Smooth muscle cell (in vitro differentiated cells): ENCODE measurements around the gene CASQ2. TPM values are rescaled to one million over a fixed set of nuclear protein-coding genes. Genes with fewer than 3 reads are reported as not detected.
"Not testable (repeated sequence)": the region's sequence is repeated elsewhere in the genome, so short reads cannot be mapped to it uniquely, and the experiment has no call there.

Source experiments
- DNase-seq: peaks from one replicate; lab custom pipeline; 2025; ENCODE audit not compliant: unreplicated experiment; lab: John Stamatoyannopoulos, UW
- H2AFZ ChIP-seq: fragments of 200-600 bp; sonication (generic); 2 replicates; pipeline ENCODE4 v1.6.0; 2016; ENCODE audit warnings: antibody characterized with exemption, low read depth, mild to moderate bottlenecking
- H3F3A ChIP-seq: fragments of 200-600 bp; sonication (generic); 2 replicates; pipeline ENCODE4 v1.6.0; 2017; ENCODE audit warnings: antibody characterized with exemption, low read depth
- H3K27ac ChIP-seq: fragments of 200-600 bp; sonication (generic); 2 replicates; pipeline ENCODE4 v1.5.1; 2016; ENCODE audit warnings: low read depth, mild to moderate bottlenecking
- H3K27me3 ChIP-seq: fragments of 200-600 bp; sonication (generic); 2 replicates; pipeline ENCODE4 v1.6.1; 2016; ENCODE audit warnings: low read depth, mild to moderate bottlenecking
- H3K36me3 ChIP-seq: fragments of 200-600 bp; sonication (generic); 2 replicates; pipeline ENCODE4 v1.5.1; 2016; ENCODE audit warnings: low read depth
- H3K4me1 ChIP-seq: fragments of 200-600 bp; sonication (generic); 2 replicates; pipeline ENCODE4 v1.5.1; 2016; ENCODE audit warnings: low read depth
- H3K4me2 ChIP-seq: fragments of 200-600 bp; sonication (generic); 2 replicates; pipeline ENCODE4 v1.6.0; 2016; ENCODE audit warnings: mild to moderate bottlenecking
- H3K4me3 ChIP-seq: fragments of 200-600 bp; sonication (generic); 2 replicates; pipeline ENCODE4 v1.5.1; 2016; ENCODE audit warnings: mild to moderate bottlenecking
- H3K79me2 ChIP-seq: fragments of 200-600 bp; sonication (generic); 2 replicates; pipeline ENCODE4 v1.6.0; 2016; ENCODE audit warnings: low read depth, mild to moderate bottlenecking
- H3K9ac ChIP-seq: fragments of 200-600 bp; sonication (generic); 2 replicates; pipeline ENCODE4 v1.6.0; 2016; ENCODE audit warnings: low read depth
- H3K9me3 ChIP-seq: fragments of 200-600 bp; sonication (generic); replicated peaks from 2 replicates; pipeline ENCODE4 v1.5.1; 2016; ENCODE audit warnings: low read depth
- H4K20me1 ChIP-seq: fragments of 200-600 bp; sonication (generic); 2 replicates; pipeline ENCODE4 v1.6.0; 2016; ENCODE audit warnings: low read depth
- WGBS: methylation state at CpG from one replicate; pipeline ENCODE4 v1.1.7; 2016; ENCODE audit warnings: low lambda C conversion rate; 5-methylcytosine and 5-hydroxymethylcytosine counted together
- polyA plus RNA-seq: library from polyadenylated mRNA; unstranded; fragments of >200 nt; fragmentation: Nextera tagmentation; extraction: Ambion mirVana; gene quantifications from 2 replicates; pipeline ENCODE4 v1.2.1, GENCODE V29; 2016
- total RNA-seq: library from RNA; depleted of rRNA; stranded (reverse); fragments of >200 nt; gene quantifications from 2 replicates; pipeline ENCODE4 v1.2.3, GENCODE V29; 2014
- TF ChIP-seq, protein P1 (sequence below): fragments of 200-600 bp; sonication (generic); IDR thresholded peaks from 2 replicates; pipeline ENCODE4 v1.5.1; 2017; ENCODE audit warnings: borderline replicate concordance, mild to moderate bottlenecking, antibody characterized with exemption; ENCODE audit not compliant: insufficient read depth, poor library complexity, severe bottlenecking

CASQ2 gene
- total and polyA plus RNA-seq, 2 experiments from 2014 or later: not detected

DNA sequence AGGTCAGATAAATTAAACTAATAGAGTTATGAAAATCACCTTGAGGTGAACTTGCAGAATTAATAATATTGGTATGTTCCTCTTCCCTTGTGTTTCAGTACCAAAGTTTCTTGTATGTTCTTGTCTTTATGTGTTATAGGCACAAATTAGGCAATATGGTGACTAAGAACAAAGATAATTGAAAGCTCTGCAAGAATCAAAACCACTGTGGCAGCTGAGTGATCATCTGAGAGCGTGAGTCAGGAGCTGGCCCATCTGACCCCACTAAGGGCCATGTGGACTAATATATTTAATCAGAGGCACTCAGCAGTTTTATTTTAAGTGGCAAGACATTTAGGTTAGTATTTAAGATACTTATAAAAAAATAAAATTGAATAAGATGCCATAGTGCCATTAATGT is 12.8 kb upstream of the CASQ2 start:
- 43% methylated on average over 1 of the region's 1 CpG for WGBS
- Histone ChIP-seq H3K4me1 (peaks cover 13% of the 10 kb centered on the region), H3K27ac (peak overlapping the region; percentile 98), H3K27me3 (no peaks in the 10 kb centered on the region), H3K79me2 (no peaks in the 10 kb centered on the region), H3K9me3 (no peaks in the 10 kb centered on the region), H3K36me3 (no peaks in the 10 kb centered on the region), H3F3A (peaks cover 16% of the 10 kb centered on the region), H3K4me2 (peak overlapping the region; percentile 66), H3K4me3 (no peak overlapping the region), H3K9ac (peak overlapping the region; percentile 89), H2AFZ (no peak overlapping the region), H4K20me1 (peaks cover 3% of the 10 kb centered on the region)
- TF ChIP-seq, protein P1, sequence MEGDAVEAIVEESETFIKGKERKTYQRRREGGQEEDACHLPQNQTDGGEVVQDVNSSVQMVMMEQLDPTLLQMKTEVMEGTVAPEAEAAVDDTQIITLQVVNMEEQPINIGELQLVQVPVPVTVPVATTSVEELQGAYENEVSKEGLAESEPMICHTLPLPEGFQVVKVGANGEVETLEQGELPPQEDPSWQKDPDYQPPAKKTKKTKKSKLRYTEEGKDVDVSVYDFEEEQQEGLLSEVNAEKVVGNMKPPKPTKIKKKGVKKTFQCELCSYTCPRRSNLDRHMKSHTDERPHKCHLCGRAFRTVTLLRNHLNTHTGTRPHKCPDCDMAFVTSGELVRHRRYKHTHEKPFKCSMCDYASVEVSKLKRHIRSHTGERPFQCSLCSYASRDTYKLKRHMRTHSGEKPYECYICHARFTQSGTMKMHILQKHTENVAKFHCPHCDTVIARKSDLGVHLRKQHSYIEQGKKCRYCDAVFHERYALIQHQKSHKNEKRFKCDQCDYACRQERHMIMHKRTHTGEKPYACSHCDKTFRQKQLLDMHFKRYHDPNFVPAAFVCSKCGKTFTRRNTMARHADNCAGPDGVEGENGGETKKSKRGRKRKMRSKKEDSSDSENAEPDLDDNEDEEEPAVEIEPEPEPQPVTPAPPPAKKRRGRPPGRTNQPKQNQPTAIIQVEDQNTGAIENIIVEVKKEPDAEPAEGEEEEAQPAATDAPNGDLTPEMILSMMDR: no peak
- DNase-seq: no peak

DNA sequence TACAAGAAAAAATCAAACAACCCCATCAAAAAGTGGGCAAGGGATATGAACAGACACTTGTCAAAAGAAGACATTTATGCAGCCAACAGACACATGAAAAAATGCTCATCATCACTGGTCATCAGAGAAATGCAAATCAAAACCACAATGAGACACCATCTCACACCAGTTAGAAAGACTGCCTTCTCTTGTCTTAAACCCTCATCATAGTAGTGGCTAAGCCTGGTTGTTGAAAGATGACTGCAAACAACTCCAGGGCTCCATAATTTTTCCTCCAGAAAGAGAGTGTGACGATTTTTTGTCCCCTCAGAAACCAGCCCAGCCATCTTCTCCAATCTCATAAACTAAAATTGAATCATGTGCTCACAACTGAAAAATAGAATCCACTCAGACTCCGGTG is 12.1 kb upstream of the CASQ2 start:
- not testable (repeated sequence) for H3K79me2 ChIP-seq, H3K9me3 ChIP-seq, H3K27me3 ChIP-seq, DNase-seq, H3K4me3 ChIP-seq, H4K20me1 ChIP-seq, H3K36me3 ChIP-seq, H2AFZ ChIP-seq
- 63% methylated on average over 2 of the region's 2 CpGs for WGBS
- Histone ChIP-seq H3F3A (peaks cover 16% of the 10 kb centered on the region), H3K9ac (peak overlapping the region; percentile 3), H3K27ac (peak overlapping the region; percentile 98), H3K4me2 (peak overlapping the region; percentile 36), H3K4me1 (peaks cover 13% of the 10 kb centered on the region)

DNA sequence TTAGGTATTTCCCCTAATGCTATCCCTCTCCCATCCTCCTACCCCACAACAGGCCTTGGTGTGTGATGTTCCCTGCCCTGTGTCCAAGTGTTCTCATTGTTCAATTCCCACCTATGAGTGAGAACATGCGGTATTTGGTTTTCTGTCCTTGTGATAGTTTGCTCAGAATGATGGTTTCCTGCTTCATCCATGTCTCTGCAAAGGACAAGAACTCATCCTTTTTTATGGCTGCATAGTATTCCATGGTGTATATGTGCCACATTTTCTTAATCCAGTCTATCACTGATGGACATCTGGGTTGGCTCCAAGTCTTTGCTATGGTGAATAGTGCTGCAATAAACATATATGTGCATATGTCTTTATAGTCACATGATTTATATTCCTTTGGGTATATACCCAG is 10.6 kb upstream of the CASQ2 start:
- not testable (repeated sequence) for H3K4me2 ChIP-seq, H3K4me3 ChIP-seq, H3K27ac ChIP-seq, H3K36me3 ChIP-seq, H3K79me2 ChIP-seq, H3K27me3 ChIP-seq, H3K9me3 ChIP-seq, H2AFZ ChIP-seq, DNase-seq, H3K9ac ChIP-seq, H4K20me1 ChIP-seq
- H3K4me1 ChIP-seq: peaks cover 13% of the 10 kb centered on the region
- H3F3A ChIP-seq: peaks cover 16% of the 10 kb centered on the region
- 92% methylated on average over 1 of the region's 1 CpG for WGBS

DNA sequence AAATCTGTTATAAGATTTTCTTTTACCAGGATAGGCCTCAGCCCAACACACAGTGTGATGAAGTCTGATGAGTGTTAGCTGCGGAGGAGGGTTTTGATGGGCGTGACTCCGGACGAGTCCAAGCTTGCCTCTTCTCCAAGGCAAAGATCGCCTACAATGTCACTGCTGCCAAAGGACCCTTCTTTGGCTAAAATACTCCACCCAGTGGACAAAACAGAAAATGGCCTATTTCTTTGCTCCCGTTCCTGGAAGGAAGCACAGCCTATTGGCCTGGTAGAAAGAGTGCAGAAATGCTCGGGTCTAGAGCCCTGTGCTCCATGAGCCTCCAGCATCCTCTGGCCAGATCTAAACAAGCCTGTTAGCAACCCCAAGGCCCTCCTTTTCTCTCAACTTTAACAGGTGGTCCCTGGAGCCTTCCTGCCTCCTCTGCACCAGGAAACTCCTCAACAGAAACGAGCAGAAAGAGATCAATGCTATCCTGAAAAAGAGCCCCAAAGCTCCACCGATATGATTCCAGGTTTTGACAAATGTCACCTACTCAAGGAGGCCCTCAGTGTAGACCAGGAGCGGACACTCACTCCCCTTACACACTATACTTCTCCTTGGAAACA is 3.4 kb upstream of the CASQ2 start:
- H3K4me2 ChIP-seq: peak overlapping the region; percentile 79
- peak overlapping the region; percentile 85 for H3K27ac ChIP-seq
- H2AFZ ChIP-seq: peak overlapping the region; percentile 92
- no peak for DNase-seq
- 29% methylated on average over 10 of the region's 10 CpGs for whole genome bisulfite sequencing
- no peaks in the 10 kb centered on the region for H3F3A ChIP-seq
- no peaks in the 10 kb centered on the region for H4K20me1 ChIP-seq
- no peaks in the 10 kb centered on the region for H3K27me3 ChIP-seq
- no peaks in the 10 kb centered on the region for H3K79me2 ChIP-seq
- peak overlapping the region; percentile 11 for H3K4me3 ChIP-seq
- peak overlapping the region; percentile 69 for H3K9ac ChIP-seq
- H3K4me1 ChIP-seq: peaks cover 5% of the 10 kb centered on the region
- H3K36me3 ChIP-seq: no peaks in the 10 kb centered on the region
- TF ChIP-seq, protein P1: peak; percentile 68
- H3K9me3 ChIP-seq: no peaks in the 10 kb centered on the region
